GM15510 (cell line): Measurements from ENCODE around the gene TOP2A.

ENCODE experiments used
- POLR2A ChIP-seq: IDR thresholded peaks from 3 replicates; pipeline ENCODE4 v1.6.1; 2011; ENCODE audit warnings: borderline replicate concordance; ENCODE audit not compliant: insufficient read length; ENCODE audit errors: extremely low read depth

Gene TOP2A

DNA sequence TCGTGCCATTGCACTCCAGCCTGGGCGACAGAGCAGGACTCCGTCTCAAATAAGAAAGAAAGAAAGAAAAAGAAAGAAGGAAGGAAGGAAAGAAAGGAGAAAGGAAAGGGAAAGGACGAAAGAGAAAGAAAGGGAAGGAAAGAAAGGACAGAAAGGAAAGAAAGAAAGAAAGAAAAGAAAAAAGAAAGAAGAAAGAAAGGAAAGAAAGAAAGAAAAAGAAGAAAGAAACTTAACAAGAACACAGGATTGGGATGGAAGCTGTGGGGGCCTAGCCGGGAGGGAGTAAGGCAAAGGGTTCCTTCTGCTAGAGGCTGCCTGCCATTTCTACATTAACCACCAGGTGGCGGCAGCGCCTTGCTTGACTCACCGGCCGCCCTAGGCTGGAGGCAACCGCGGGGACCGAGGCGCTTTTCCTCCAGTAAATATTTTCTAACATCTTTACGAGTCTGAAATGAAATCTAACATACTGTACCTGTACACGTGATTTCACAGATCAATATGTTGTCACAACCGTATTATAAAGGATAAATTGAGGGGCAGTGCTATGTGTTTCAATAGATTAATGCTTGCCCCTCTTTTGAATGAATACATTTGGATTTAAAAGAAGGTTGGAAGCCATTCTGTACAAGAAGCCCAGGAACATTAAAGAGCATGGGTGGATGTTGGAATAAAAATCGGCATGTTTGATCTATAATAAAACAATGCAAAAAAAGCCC, 59.2 kb downstream of the TOP2A start:
- no peak for TF ChIP-seq POLR2A

GRCh38 chr17:40356990-40357881, 60.5 kb downstream of the TOP2A start:
- no peak for TF ChIP-seq POLR2A

DNA sequence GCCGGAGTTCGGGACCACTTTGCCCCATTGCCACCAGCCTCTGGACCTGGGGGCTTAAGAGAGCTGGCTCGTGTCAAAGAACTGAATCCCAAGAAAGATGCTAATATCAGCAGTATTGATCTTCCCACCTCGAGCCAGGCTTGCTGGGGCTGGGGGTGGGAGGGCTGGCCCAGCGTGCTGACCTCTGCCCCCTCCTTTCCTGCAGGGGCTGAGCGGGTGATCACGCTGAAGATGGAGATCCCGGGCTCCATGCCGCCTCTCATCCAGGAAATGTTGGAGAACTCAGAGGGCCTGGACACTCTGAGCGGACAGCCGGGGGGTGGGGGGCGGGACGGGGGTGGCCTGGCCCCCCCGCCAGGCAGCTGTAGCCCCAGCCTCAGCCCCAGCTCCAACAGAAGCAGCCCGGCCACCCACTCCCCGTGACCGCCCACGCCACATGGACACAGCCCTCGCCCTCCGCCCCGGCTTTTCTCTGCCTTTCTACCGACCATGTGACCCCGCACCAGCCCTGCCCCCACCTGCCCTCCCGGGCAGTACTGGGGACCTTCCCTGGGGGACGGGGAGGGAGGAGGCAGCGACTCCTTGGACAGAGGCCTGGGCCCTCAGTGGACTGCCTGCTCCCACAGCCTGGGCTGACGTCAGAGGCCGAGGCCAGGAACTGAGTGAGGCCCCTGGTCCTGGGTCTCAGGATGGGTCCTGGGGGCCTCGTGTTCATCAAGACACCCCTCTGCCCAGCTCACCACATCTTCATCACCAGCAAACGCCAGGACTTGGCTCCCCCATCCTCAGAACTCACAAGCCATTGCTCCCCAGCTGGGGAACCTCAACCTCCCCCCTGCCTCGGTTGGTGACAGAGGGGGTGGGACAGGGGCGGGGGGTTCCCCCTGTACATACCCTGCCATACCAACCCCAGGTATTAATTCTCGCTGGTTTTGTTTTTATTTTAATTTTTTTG, 61.6 kb downstream of the TOP2A start:
- TF ChIP-seq POLR2A, result no peak

- TF ChIP-seq POLR2A, result no peak
Measured at GRCh38 chr17:40355123-40355803, 62.4 kb downstream of the TOP2A start.

GRCh38 chr17:40354221-40355122, 63.2 kb downstream of the TOP2A start:
- TF ChIP-seq POLR2A, result no peak

GRCh38 chr17:40352779-40353394, 64.8 kb downstream of the TOP2A start:
- TF ChIP-seq POLR2A, result no peak

DNA sequence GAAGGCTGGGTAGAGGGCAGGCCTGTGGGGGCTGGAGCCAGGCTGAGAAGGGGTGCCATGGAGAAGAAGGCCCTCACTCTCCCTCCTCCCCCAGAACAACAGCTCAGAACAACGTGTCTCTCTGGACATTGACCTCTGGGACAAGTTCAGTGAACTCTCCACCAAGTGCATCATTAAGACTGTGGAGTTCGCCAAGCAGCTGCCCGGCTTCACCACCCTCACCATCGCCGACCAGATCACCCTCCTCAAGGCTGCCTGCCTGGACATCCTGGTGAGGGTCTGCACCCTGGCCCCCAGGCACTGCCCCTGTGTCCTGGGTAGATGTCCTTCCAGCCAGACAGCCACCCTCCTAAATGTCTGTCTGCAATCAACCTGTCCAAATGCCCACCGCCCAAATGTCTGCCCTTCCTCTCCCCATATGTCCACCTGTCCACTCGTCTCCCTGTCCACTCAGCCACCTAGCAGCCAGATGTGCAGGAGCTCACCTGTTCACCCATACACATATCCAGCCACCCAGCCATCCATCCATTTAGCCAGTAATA, 65.4 kb downstream of the TOP2A start:
- TF ChIP-seq POLR2A, result no peak

- TF ChIP-seq POLR2A, result no peak
Measured at GRCh38 chr17:40351359-40352236, 66.1 kb downstream of the TOP2A start.

- no peak for TF ChIP-seq POLR2A
Measured at GRCh38 chr17:40350689-40351358, 66.9 kb downstream of the TOP2A start.

DNA sequence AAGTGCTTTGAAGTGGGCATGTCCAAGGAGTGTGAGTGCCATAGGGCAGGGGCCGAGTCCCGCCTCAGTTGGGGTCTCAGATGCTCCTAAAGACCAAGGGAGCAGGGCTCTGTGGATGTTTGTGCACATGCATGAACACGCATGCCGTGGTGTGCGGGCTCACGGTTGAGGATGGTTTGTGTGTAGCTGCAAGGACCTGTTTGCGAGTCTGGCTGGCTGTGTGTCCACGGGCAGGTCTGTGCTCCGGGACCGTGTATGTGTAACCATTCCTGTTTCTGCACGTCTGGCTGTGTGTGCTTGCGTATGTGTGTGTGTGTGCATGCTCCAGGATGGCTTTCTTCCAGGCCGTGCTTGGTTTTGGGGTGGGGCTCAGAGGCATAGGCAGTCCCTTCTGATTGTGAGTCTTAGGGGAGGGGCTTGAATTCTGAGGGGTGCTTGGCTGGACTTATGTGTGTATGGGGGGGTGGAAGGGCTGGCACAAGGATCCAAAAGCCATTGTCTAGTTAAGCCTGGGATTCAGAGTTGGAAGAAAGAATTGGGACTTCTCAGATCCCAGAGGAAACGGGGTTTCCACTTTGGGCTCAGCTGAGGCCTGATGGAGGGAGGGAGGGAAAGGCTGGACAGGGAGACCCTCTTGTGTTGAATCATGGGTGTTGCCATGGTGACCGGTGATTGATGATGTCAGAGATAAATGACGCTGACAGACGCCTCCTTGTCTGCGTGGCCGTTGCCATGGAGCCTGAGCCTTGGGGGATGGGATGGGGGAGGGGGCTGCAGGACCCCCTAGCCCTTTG, 67.6 kb downstream of the TOP2A start:
- TF ChIP-seq POLR2A, result no peak
